ENCODE results near the gene PAM16.

Gene PAM16

DNA sequence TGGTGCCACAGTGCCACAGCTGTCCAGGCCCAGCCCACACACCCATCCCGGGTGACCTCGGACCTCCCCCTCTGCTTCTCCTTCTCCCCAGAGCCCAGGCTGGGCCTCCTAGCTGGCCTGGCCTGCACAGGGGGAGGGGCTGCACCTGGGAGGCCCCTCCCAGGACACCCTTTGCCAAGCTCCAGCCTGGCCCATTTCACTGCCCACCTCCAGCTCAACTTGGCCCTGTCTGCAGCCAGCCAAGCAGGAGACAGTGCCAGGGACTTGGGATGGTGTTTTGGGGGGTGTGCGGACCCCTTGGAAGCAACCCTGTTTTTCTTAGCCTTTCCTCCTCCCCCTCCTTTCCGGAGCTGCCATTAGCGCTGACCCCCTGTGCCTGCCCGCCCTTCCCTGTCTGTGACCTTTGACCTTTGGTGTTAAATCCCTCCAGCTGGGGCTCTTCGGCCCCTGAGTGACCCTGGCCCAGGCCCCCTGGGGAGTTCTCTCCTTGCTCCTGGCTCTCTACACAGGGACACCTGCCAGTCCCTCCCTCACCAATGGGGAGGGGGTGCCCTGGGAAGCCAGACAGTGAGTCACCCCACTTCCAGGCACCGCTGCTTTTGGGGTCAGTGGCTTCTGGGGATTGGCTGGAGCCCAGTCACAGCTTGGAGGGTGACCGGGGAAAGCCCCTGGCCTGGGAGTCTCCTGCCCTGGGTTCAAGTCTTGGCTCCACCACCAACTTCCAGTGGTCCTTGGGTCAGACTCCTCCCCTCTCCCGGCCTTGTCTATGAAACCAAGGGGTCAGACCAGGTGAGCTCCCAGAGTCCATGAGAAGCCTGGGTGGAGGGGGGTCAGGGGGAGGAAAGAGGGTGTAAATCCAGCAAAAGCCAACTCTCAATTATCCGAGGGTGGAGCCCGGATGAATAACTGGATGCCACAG, 33.3 kb downstream of the PAM16 start:
- no peak for DNase-seq

DNA sequence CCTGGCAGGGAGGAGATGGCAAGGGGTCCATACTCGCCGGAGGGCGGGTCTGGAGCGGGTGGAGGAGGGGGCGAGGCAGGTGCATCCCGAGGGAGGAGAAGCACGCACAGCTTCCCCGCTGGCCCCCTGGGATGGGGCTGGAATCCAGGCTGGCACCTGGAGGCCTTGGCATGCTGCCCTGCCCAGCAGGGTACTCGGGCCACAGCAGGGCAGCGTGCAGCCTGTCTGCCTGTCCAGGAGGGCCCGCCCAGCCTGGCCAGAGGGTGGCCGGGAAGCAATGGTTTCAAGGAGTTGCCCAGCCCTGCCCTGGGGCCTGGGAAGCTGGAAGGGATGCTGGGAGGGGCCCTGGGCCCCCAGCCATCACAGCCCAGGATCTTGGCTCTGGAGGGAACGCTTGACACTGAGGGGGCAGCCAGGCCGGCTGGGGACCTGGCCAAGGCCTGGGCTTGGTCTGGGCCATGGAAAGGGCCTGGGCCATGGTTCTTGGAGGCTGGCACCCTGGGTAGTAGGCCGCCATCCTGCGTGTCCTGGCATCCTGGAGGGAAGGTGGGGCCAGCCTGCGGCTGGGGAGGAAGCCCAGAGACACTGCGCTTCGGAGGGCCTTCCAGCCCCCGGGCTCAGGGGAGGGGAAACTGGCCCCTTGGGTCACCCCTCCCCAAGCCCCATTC, 34.1 kb downstream of the PAM16 start:
- DNase-seq = no peak

DNA sequence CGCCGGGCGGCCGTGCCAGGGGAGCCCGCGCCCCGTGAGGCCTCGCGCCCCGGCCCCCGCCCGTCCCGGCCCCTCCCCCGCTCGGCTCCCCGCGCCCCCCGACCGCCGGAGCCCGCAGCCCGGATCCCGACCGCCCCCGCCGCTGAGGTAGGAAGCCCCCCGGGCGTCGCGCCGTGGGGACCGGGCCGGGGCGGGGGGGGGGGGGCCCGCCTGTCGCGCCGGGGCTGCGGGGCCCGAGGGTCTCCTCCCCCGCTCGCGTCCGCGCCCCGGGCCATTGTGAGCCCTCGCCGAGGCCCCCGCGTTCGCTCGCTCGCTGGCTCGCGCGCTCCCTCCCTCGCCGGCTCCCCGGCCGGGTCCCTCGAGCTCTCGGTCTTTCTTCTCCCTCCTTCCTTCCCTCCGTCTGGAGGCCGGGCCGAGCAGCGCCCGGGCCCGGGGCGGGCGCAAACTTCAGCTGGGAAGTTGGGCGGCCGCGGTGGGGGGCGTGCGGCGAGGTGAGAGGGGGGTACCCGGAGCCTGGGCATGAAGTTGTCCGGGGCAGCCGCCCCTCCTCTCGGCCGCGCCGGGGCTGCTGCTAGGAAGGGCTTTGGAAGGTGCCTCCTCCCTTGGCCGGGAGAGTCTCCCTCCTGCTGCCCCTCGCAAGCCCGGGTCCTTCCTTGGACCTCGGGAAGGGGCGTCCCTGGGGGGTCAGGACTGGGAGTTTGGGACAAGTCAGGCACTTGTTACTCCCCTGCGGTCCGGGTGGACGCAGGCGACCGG, 34.8 kb downstream of the PAM16 start:
- peak; percentile 45 for DNase-seq

DNA sequence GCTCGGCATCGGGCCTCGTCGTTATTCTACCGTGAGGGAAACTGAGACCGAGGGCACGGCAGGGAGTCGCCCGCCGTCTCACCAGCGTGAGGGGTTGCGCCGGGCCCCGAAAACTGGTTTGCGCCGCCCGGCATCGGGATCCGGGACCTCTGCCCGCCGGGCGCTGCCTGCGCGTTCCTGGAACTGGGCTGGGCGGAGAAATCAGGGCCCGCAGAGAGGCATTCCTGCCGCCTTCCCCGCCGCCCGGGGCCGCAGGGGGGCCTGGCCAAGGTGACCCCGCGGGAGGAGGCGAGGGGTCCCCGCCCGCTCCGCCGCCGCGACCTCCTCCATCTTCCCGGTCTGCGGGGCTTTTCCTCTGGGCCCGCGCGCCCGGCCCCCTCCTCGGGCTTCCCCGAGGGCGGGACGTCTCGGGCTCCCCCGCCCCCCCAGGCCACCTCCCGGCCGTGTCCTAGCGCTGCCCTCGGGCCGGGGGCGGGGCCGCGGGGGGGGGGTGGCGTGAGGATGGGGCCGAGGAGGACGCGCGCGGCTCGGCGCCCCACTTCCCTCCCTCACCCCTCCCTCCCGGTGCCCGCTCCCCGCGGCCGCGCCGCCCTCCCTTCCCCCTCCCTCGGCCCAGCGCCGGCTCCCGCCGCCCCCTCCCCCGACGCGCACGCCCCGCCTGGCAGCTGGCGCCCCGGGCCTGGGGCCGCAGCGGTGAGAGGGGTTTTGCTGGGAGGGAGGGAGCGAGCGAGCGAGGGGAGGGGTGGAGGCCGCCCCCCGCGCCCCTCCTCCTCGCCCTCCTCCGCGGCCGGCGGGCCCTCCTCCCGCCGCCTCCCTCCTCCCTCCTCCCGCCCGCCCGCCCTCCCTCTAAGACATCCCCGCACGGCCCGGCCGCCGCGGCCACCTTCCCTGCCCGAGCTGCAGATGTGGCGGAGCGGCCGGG, 35.7 kb downstream of the PAM16 start, which contains the start of gene GLIS2:
Gene GLIS2 (plus strand): TSS at position 882 of the 922 bp plus-strand sequence. CDS start 16,214 bp downstream, outside the sequence.
- peak; percentile 45 for DNase-seq

DNA sequence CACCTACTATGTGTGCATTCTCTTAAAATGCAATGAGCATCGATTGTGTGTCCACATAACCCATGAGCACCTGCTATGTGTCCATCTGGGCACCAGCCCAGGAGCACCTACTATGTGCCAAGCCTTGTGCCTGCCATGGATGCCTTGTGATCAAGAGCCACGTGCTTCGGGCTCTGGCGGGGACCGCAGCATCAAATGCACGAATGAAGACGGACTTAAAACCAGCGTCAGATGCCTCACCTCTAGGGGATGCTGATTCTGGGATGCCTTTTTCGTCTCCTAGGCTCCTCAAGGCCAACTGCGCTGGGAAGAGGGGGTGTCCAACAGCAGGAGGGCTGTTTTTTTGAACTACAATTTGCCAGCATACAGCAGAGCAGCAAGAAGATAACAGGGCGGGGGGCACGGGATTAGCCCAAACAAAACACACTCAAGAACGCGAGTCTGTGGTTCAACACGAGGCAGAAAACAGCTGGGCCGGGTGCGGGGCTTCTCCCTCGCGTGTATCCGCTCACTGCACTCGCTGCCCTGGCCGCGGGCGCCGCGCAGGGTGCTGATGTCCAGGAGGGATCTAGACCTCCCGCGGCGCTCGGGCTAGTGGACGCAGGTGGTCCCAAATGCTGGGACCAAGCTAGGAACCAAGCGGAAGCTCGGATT, 36.5 kb downstream of the PAM16 start:
- peak; percentile 52 for DNase-seq

DNA sequence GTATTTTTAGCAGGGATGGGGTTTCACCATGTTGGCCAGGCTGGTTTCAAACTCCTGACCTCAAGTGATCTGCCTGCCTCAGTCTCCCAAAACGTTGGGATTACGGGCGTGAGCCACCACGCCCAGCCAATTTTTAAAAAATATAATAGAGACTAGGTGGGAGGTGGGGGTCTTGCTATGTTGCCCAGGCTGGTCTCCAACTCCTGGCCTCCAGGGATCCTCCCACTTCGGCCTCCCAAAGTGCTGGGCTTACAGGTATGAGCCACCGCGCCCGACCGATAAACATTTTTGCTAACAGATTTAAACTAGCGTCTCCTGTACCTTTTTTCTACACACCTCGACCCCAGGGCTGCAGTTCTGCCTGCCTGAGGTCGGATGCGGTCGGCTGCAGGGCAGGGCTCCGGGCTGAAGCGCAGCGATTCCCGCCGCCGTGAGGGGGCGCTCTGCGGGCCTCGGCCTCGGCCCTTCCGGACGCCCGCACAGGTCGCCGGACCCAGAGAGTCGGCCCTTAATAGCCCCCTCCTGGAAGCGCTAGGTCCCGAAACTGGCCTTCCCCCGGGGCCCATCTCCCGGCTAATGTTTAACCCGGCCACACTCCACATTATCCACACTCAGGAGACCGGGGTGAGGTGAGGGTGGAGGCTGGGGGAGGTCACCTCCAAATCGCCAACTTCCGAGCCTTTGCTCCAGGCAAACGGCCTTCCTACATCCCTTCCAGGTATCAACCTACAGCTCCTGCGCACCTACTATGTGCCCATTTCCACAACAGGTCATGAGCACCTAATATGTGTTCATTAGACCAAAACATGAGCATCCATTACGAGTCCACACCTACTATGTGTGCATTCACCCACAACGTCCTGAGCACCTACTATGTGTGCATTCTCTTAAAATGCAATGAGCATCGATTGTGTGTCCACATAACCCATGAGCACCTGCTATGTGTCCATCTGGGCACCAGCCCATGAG, 37.3 kb downstream of the PAM16 start:
- DNase-seq = peak; percentile 70

DNA sequence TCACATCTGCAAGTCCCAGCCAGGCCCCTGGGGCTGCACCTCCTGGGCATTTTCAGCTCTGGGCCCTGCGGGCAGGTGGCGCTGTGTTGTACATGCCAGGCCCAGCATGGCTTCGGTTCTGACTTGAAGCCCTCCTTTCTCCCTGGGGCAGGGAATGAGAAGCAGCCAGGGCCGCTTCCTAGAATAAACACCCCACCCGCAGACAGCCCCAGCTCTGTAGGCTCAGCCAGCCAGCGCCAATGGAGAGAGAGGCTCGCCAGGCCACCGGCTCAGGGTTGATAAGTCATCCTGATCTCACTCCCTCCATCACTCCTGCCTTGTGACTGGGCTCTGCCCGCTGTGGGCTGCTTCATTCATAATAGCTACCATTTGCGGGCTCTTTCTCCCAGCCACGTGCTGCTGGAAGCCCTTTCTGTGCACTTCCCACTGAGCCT, 41.3 kb downstream of the PAM16 start:
- DNase-seq = peak; percentile 83

DNA sequence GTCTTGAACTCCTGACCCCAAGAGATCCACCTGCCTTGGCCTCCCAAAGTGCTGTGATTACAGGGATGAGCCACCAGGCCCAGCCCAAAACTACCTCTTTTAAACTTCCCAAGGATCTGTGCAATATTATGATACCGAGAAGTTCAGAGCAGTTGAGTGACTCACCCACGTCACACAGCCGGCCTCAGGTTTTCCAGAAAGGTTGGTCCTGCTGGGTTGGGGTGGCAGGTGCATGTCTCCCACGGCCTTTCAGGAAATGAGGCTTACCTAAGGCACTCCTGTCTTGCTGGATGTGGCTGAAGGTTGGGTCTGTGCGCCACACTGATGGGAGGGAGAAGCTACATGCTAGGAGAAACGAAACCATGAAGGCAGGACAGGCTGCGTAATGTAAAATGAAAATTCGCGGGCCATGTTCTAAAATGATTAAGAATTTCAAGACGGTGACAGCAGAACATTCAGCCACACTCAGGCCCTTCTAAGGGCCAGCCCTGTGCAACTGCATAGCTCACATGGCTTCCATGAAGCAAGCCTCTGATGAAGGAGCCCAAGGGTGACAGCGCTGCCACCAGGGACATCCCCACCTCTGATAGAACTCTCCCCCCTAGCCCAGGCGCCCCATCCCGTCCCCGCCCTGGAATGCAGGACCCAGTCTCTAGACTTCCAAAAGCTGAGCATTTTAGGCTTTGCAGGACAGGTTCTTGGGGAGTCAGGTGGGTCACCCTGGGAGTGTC, 41.9 kb downstream of the PAM16 start:
- DNase-seq = no peak

DNA sequence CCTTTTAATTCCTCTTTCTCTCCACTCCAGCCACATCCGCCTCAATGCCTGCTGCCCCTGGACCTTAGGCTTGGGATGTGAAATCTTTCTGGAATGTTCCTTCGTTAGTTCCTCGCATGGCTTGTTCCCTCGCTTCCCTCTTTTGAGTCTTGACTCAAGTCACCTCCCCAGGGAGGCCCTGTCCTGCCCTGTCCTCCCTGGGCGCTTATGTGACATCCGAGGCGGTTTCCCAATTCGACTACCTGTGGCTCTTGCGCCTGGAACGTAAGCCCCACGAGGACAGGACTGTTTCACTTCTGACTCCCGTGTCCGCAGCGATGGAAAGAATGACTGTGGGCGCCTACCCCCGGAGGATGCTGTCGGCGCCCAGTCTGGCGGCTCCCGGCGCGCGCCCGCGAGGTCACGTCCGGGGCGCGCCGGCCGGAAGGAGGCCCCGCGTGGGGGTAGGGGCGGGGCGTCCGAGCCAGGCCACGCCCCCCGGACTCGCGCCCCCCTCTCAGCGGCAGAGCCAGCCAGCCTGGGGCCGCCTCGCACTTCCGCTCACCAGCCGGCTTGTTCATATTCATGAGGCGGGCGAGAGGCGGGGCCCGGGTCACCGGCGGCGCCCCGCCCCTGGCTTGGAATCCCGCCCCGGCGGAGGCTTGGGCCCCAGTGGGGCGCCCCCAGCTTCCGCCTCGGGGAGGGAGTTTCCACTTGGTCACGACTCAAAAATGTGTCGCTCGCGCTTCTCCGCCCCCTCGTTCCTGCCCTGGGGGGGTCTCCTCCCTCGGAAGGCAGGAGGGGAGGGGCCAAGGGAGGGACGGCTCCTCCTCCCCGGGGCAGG, 43.7 kb downstream of the PAM16 start:
- peak; percentile 98 for DNase-seq

DNA sequence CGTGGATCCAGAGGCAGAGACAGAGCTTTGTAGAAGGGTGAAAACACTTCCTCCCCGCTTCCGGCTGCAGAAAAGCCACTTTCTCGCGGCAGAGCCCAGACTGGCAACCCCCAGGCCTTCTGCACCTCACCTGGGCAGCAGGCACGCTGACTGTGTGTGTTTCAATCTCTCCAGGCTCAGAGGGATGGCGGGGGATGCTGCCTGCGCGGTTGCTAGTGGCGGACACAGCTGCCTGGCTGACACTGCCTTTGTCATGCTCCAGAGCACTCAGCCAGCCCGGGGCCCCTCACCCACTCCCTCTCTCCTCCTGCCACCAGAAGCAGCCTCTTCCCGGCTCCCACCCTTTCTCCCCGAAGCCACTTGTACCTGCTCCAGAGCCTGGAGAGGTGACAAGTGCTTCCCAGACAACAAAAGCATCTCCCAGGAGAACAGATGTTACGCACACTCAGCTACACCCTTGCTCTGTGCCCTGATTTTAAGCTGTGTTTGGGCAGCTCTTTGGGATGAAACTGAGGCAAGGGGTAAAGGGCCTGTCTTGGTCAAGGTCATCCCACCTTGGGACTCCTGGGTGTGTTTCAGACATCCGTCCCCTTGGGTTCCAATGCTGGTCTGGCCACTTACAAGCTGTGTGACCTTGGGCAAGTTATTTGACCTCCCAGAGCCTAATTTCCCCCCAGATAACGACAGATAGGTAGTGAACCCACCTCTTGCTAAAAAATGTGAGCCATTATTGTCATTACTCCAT, 44.5 kb downstream of the PAM16 start:
- DNase-seq = no peak

DNA sequence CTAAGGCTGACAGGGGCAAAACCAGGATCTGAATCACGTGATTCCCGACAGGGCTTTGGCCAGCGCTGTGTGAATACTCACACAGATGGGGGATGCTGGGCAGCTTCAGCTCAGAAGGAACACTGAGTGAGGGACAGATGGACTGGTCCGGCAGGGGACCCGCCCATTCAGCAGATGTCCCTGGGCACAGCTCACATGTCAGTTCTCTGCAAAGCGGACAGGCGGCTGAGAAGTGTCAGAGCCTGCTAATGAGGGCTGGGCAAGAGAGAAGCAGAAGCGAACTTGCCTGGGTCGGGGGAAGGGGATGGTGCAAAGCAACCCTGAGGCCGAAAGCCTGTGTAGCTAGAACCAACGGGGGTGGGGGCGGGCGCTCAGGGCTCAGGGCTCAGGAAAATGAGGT, 47.1 kb downstream of the PAM16 start:
- DNase-seq = no peak

DNA sequence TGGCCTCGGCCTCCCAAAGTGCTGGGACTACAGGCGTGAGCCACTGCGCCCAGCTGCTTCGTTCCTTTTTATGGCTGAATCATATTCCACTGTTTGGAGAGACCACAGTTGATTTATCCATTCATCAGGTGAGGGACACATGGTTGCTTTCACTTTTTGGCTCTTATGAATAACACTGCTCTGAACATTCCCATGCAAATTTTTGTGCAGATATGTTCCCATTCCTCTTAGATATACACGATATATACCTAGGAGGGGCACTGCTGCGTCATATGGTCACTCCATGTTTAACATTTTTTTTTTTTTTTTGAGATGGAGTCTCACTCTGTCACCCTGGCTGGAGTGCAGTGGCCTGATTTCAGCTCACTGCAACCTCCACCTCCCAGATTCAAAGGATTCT, 49.2 kb downstream of the PAM16 start:
- no peak for DNase-seq

DNA sequence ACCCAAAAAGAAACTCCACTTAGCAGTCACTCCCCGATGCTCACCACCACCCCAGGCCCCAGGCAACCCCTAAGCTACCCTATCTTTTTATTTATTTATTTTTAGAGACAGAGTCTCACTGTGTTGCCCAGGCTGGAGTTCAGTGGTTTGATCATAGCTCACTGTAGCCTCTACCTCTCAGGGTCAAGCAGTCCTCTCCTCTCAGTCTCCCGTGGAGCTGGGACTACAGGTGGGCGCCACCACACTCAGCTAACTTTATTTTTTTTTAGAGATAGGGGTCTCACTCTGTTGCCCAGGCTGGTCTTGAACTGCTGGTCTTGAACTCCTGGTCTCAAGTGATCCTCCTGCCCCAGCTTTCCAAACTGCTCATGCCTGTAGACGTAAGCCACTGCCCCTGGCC, 49.9 kb downstream of the PAM16 start:
- no peak for DNase-seq

DNA sequence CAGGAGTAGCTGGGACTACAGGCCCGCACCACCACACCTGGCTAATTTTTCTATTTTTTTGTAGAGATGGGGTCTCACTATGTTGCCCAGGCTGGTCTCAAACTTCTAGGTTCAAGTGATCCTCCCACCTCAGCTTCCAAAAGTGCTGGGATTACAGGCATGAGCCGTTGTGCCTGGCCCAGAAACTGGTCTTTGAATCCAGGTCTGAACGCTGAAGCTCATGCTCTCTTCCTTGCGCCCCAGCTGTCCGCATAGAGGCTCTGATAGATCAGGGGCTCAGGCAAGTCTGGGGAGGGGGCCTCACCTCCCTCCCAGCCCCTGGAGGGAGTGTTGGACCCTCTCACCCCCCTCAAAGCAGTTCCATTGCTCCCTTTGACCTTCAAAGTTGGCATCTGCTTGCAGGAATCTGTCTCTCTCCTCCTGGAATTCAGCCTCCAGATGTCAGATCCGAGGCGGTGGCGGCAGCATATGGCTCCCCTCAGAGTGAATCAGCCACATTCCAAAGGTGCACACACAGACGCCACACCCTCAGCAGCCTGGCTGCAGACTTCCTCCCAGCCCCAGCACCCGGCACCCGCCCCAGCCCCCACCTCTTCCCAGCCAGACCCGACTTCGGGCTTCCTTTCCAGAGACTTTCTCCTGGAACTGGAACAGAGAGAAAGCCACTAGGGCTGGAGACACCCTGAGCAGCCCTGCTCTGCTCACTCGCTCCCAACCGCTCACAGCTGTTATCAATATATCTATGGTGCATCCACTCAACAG, 52.2 kb downstream of the PAM16 start:
- no peak for DNase-seq

DNA sequence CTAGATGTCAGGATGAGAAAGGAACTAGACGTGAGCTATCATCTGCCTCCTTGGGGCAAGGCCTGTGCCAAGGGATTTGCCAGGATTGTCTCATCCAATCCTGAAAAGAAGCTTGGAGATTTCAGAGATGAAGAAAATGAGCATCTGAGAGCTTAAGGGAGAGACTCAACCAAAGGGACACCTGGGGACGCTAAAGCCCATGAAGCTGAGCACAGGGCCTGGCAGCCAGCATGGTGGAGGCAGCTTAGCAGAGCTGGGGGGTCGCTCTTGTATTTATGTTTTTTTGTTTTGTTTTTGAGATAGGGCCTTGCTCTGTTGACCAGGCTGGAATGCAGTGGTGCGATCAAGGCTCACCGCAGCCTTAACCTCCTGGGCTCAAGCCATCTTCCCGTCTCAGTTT, 53.6 kb downstream of the PAM16 start:
- no peak for DNase-seq

DNA sequence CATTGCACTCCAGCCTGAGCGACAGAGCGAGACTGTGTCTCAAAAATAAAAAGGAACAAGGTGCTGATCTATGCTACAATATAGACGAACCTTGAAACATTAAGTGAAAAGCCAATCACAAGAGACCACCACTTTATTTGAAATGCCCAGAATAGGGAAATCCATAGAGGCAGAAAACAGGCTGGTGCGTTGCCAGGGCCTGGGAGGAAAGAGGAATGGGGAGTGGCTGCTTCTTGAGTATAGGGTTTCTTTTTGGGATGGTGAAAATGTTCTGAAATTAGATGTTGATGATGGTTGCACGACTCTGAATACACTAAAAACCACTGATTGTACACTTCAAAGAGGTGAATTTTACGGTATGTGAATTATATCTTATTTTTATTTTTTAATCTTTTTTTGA, 55.5 kb downstream of the PAM16 start:
- no peak for DNase-seq

DNA sequence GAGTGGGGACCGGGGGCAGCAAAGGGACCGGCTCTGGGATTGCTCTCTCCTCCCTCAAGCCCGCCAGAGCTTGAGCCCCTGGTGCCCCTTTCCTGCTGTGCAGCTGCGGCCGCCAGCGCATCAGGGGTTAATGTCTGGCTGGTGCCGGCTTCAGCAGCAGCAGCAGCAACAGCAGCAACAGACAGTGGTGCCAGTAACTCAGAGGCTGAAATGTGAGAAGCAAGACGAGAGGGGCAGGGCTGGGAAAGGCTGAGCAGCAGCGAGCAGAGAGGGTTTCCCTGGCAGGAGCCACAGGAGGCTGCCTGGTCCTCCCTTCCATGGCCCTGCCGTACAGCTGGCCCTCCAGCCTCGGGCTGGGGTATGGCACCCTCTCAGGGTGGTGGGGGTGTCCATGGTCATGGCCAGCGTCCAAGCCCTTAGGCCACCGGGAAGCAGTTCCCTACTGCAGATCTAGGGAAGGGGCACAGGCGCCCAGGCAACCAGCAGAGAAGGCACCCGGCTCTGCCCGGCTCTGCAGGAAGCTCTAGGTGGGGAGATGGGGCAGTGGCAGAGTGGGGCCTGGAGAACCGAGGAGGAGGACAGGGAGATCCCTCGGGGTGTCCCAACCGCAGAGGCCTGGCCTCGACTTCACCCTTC, 57.2 kb downstream of the PAM16 start:
- DNase-seq = peak; percentile 25
